Glomerular visceral epithelial cell (primary cell): Measurements from ENCODE around the gene ETDA.
"Not testable (repeated sequence)": the region's sequence is repeated elsewhere in the genome, so short reads cannot be mapped to it uniquely, and the experiment has no call there.

ENCODE experiments used
- DNase-seq: peaks from one replicate; pipeline ENCODE4 v3.0.0-alpha.2; 2016; ENCODE audit errors: extremely low spot score

Gene ETDA

GRCh38 chrX:135252011-135252518, at the start of gene ETDA:
Gene ETDA (plus strand): TSS chrX:135252061. CDS start chrX:135253277, 1,216 bp downstream.
- DNase-seq, result not testable (repeated sequence)

DNA sequence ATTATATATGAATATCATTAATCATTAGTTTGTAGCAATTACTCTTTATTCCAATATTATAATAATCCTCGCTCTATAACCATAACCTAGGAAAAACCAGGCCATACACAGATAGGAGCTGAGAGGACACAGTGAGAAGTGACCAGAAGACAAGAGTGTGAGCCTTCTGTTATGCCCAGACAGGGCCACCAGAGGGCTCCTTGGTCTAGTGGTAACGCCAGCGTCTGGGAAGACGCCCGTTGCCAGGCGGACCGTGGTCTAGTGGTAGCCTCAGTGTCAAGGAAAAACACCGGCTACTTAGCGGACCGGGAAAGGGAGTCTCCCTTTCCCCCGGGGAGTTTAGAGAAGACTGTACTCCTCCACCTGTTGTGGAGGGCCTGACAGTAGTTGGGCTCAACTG, 45.4 kb upstream of the ETDA start:
- not testable (repeated sequence) for DNase-seq

DNA sequence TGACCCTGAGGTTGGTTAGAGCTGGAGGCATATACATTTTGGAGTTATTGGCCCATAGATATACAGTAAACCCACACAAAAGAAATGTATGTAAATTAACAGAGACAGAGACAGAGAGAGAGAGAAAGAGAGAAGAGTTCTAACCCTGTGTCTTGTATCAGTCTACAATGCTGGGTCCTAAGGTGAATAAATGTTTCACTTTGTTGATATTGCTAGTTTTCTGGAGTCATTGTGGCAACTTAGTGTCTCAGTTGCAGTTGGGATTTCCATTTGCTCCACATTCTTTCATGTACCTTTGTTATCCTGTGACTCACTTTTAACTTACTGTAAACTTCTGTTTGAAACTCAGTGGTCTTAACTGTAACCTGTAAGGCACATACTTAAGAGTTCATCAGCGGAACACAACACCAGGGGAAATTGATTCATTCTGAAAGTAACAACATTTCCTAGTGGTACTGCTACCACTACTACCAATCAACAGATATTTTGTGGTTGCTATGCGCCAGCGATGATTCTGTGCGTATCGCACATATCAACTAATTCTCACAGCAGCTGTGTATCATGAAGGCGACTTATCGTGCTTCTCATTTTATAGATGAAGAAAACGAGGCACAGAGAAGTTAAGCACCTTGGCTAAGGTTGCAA, 38.5 kb upstream of the ETDA start:
- no peak for DNase-seq

DNA sequence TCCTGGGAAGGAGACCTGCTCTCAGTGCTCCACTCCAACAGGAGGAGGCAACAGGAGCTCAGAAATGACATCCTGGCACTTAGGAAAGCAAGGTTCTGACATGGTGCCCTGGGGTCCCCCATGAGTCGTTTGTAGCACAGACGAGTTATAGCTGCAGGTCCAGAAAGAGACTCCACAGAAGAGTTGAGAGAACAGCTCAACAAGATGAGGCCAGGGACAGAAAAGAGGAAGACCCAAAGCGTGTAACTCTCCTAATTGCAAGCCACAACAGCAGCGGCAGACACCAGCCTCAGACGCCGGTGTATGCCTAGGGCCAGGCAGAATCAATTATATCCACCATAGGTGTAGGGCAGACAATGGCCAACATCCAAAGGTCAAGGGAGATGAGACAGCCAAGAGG, 5.9 kb upstream of the ETDA start:
- DNase-seq, result not testable (repeated sequence)

GRCh38 chrX:135256087-135256684, 4.3 kb downstream of the ETDA start:
- DNase-seq, result not testable (repeated sequence)

DNA sequence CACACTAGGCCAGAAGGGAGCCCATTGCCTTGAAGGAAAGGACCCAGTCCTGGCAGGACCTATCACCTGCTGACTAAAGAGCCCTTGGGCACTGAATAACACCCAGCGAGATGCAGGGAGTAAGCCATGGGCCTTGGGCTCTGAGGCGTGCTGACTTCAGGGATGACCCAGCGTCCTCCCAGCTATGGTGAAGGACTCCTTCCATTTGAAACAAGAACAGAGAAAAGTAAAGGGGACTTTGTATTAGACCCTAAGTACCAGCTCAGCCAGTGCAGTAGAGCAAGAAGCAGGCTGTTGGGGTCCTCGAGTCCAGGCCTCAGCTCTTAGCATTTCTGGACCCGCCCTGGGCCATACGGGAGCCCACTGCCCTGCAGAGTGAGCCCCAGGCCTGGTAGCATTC, 5.1 kb downstream of the ETDA start:
- DNase-seq, result no peak

DNA sequence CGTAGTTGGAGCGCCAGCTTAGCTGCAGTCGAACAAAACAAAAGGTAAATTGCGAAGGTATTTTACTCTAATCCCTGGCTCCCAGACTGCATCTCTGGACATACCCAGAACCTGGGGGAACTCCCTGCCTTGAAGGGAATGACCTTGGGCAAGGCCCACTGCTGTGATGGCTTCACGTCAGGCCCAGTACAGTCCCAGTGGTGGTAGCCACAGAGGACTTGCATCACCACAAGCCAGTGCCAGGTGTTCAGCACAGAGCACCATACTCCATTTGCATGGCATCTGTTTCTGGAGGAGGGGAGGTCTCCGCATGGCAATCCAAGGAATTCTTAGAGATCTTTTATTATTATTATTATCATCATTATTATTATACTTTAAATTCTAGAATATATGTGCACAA, 5.6 kb downstream of the ETDA start:
- DNase-seq, result no peak

GRCh38 chrX:135260976-135261375, 9.1 kb downstream of the ETDA start:
- DNase-seq, result not testable (repeated sequence)

DNA sequence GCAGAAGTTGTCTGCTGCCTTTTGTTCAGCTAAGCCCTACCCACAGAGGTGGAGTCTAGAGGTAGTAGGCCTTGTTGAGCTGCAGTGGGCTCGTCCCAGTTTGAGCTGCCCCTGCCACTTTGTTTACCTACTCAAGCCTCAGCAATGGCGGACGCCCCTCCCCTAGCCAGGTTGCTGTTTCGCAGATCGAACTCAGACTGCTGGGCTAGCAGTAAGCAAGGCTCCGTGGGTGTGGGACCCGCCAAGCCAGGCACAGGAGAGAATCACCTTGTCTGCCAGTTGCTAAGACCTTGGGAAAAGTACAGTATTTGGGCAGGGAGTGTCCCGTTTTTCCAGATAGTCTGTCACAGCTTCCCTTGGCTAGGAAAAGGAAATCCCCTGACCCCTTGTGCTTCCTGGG, 11.5 kb downstream of the ETDA start:
- not testable (repeated sequence) for DNase-seq

- no peak for DNase-seq
These were observed 12.3 kb downstream of the ETDA start for GRCh38 chrX:135264206-135264605.

DNA sequence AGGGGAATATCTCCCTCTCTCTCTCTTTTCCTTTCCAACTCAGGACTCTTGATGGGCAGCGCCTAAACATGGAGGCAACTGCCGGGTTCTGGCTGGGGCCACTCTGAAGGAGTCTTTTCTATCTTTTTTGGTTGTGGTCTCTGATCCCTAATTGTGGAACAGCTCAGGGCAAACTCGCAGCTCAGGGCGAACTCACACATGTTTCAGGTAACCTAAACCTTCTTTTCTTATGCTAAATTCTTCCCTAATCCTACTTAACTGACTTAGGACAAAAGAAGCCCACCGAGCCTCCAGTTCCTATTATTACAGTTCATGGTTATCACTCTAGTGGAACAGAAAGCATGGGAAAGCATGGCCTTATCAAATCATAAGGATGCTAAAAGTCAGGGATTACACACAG, 21.3 kb downstream of the ETDA start:
- no peak for DNase-seq

DNA sequence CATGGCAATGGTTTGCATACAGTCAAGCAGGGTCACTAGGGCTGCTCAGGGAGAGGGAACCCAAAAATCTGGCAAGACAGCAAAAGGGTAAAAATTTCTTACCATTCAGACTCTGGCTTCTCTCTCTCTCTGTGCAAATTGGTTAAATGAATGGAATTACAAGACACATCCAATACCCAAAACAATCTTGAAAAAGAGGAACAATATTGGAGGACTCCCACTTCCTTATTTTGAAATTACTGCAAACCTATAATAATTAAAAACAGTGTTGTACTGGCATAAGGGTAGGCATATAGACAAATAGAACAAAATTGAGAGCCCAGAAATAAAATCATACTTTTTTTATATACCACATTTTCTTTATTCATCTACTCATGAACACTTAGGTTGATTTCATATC, 24.1 kb downstream of the ETDA start:
- no peak for DNase-seq

GRCh38 chrX:135287266-135287823, 35.5 kb downstream of the ETDA start:
- no peak for DNase-seq

GRCh38 chrX:135295238-135295943, 43.5 kb downstream of the ETDA start:
- no peak for DNase-seq

DNA sequence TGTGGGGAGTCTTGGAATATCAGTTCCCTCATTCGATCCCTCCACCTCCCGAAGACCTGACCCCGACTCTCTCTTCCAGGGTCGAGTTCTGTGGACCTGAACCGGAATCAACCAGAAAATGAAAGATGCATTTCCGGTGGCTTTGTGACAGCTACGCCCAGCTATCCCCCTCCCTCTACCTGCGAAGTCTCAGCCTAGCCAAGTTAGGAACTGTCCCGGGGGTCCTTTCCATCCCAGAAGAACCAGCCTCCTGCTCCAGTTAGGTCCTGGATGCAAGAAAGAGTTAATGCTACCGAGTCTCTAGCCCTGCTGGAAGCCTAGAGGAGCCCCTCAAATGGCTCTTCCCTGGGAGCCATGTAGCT, 44.1 kb downstream of the ETDA start:
- DNase-seq, result no peak

GRCh38 chrX:135302269-135302873, 50.5 kb downstream of the ETDA start:
- DNase-seq, result no peak
